Stomach (tissue), 9 donors: ENCODE measurements around the gene RALBP1. TPM values are rescaled to one million over a fixed set of nuclear protein-coding genes. Genes with fewer than 3 reads are reported as not detected.
"Not testable (repeated sequence)": the region's sequence is repeated elsewhere in the genome, so short reads cannot be mapped to it uniquely, and the experiment has no call there.

ENCODE experiments used
- DNase-seq, 2 donors: peaks; one replicate each; pipeline versions ENCODE4 v3.0.0 to v3.0.0-alpha.2; 2013 to 2019
- H3K27ac ChIP-seq, 5 donors: fragments of 200-600 bp in 4 of 5; sonication (generic) in 4 of 5; one replicate each; pipeline ENCODE4 v1.5.1; 2013 to 2019; ENCODE audit warnings: mild to moderate bottlenecking in 1 of 5, moderate library complexity in 1 of 5
- H3K27me3 ChIP-seq, 3 donors: fragments of 200-600 bp; sonication (generic); one replicate each; pipeline ENCODE4 v1.5.1; 2017 to 2019; ENCODE audit warnings: mixed run types in 1 of 3
- H3K36me3 ChIP-seq, 4 donors: fragments of 200-600 bp; sonication (generic); 1 replicate in 3 of 4; 2 replicates in 1 of 4; pipeline ENCODE4 v1.5.1; 2016 to 2019
- H3K4me1 ChIP-seq, 4 donors: fragments of 200-600 bp; sonication (generic); one replicate each; pipeline ENCODE4 v1.5.1; 2016 to 2019
- H3K4me3 ChIP-seq, 4 donors: fragments of 200-600 bp; sonication (generic) in 3 of 4; one replicate each; pipeline ENCODE4 v1.5.1; 2016 to 2019; ENCODE audit warnings: mild to moderate bottlenecking in 1 of 4
- H3K9me3 ChIP-seq, 4 donors: fragments of 200-600 bp; sonication (generic); one replicate each; pipeline ENCODE4 v1.5.1; 2016 to 2019
- CTCF ChIP-seq, 7 experiments: fragments of 450-650 bp in 4 of 7; fragments of 200-600 bp in 3 of 7; sonication (generic) in 3 of 7; IDR thresholded peaks; one replicate each; pipeline ENCODE4 v1.5.1; 2016 to 2019; ENCODE audit warnings: antibody characterized with exemption in 7 of 7, control low read depth in 2 of 7, mild to moderate bottlenecking in 1 of 7
- EP300 ChIP-seq: sonication (generic); formaldehyde crosslinking; IDR thresholded peaks from one replicate; pipeline ENCODE4 v1.6.1; 2017; ENCODE audit warnings: antibody characterized with exemption
- POLR2A ChIP-seq, 4 donors: fragments of 450-650 bp; IDR thresholded peaks; one replicate each; pipeline ENCODE4 v1.6.1; 2016; ENCODE audit warnings: antibody characterized with exemption in 4 of 4, control low read depth in 2 of 4, mild to moderate bottlenecking in 1 of 4, moderate library complexity in 1 of 4
- POLR2AphosphoS5 ChIP-seq, 3 donors: sonication (generic); formaldehyde crosslinking; IDR thresholded peaks; one replicate each; pipeline ENCODE4 v1.6.1; 2016; ENCODE audit warnings: antibody characterized with exemption in 3 of 3
- WGBS, 5 donors: extraction: QIAGEN DNeasy Blood & Tissue Kit in 3 of 5; methylation state at CpG; one replicate each; pipeline versions ENCODE4 v1.1.5 to v1.1.7; 2013 to 2018; 5-methylcytosine and 5-hydroxymethylcytosine counted together
- intact Hi-C: fragments of 100-400 bp; cut with DNase I; formaldehyde crosslinking; loops from one replicate; pipeline ENCODE4 v1.15.1; 2023; ENCODE audit warnings: low total_unique reads
- polyA plus RNA-seq, 3 donors: library from polyadenylated mRNA; stranded (reverse); fragments of 200-250 nt; gene quantifications; one replicate each; pipeline ENCODE4 v1.2.3, GENCODE V29; 2013
- total RNA-seq, 5 donors: library from RNA; depleted of rRNA; stranded (reverse); fragments of >200 nt; gene quantifications; one replicate each; pipeline versions ENCODE4 v1.1.0 to v1.2.3, GENCODE V29; 2014 to 2016
- donor health status: healthy with polysubstance abuse.
- donor health status: Bipolar disorder and iron deficiency.
- donor health status: healthy.

RALBP1 gene
- total and polyA plus RNA-seq, 8 donors = 15.2 to 182 (median 43.6) TPM

- DNase-seq = no peak
- no peak overlapping the region for H3K27ac ChIP-seq
- peaks cover 0 to 9% (median 3%) of the 10 kb centered on the region in 4 donors for H3K4me1 ChIP-seq
- H3K9me3 ChIP-seq = peaks cover 0 to 21% (median 13%) of the 10 kb centered on the region in 4 donors
- H3K36me3 ChIP-seq = no peaks in the 10 kb centered on the region
- H3K4me3 ChIP-seq = no peak overlapping the region
- TF ChIP-seq CTCF (IDR thresholded peaks at IDR 0.05) = no peak
- TF ChIP-seq EP300 = no peak
- no peak for TF ChIP-seq POLR2A (IDR thresholded peaks at IDR 0.05)
- TF ChIP-seq POLR2AphosphoS5 (IDR thresholded peaks at IDR 0.05) = no peak
- intact Hi-C loops = no loop called here
- H3K27me3 ChIP-seq = no peaks in the 10 kb centered on the region
These were observed 5.6 kb upstream of the RALBP1 start for GRCh38 chr18:9469685-9470084.

- Histone ChIP-seq H3K36me3 (peaks cover 0 to 15% (median 12%) of the 10 kb centered on the region in 4 donors), H3K4me3 (peak overlapping the region; percentile 84 to 94 (median 94)), H3K4me1 (peaks cover 0 to 34% (median 16%) of the 10 kb centered on the region in 4 donors), H3K9me3 (no peaks in the 10 kb centered on the region), H3K27ac (peak overlapping the region; percentile 87 to 96 (median 93)), H3K27me3 (no peaks in the 10 kb centered on the region)
- 18 to 38% (median 23%) methylated on average over 29 to 37 of the region's 37 CpGs for WGBS, 5 donors
- peak in 1 of 2 donors; percentile 37 for DNase-seq
- TF ChIP-seq CTCF (IDR thresholded peaks at IDR 0.05) (no peak), POLR2AphosphoS5 (IDR thresholded peaks at IDR 0.05) (no peak), EP300 (no peak), POLR2A (IDR thresholded peaks at IDR 0.05) (no peak)
- intact Hi-C loops = no loop called here
These were observed 968 bp upstream of the RALBP1 start for GRCh38 chr18:9474108-9474982.

- Histone ChIP-seq H3K36me3 (peaks cover 0 to 23% (median 14%) of the 10 kb centered on the region in 4 donors), H3K9me3 (no peaks in the 10 kb centered on the region), H3K27ac (peak overlapping the region; percentile 90 to 96 (median 93)), H3K27me3 (no peaks in the 10 kb centered on the region), H3K4me3 (peak overlapping the region; percentile 84 to 94 (median 94)), H3K4me1 (peaks cover 0 to 34% (median 16%) of the 10 kb centered on the region in 4 donors)
- TF ChIP-seq POLR2A (IDR thresholded peaks at IDR 0.05) (no peak), EP300 (no peak), POLR2AphosphoS5 (IDR thresholded peaks at IDR 0.05) (no peak), CTCF (IDR thresholded peaks at IDR 0.05) (no peak)
- intact Hi-C loops = no loop called here
- 0 to 2% (median 1%) methylated on average over 24 to 59 of the region's 59 CpGs for WGBS, 5 donors
- DNase-seq = peak in 1 of 2 donors; percentile 66
These were observed 604 bp downstream of the RALBP1 start for GRCh38 chr18:9475643-9476591.

- Histone ChIP-seq H3K36me3 (peaks cover 0 to 23% (median 18%) of the 10 kb centered on the region in 4 donors), H3K4me3 (peak overlapping the region in 3 of 4 donors; percentile 84 to 94 (median 94)), H3K27ac (peak overlapping the region in 2 of 5 donors; percentile 93 to 96), H3K4me1 (peaks cover 0 to 35% (median 16%) of the 10 kb centered on the region in 4 donors)
- WGBS, 5 donors = 78 to 86% (median 82%) methylated on average over 12 of the region's 12 CpGs
- intact Hi-C loops, DNase-seq, H3K27me3 ChIP-seq, H3K9me3 ChIP-seq: not testable (repeated sequence)
These were observed 1.6 kb downstream of the RALBP1 start for GRCh38 chr18:9476949-9477348.
